ENCODE data around the gene PARP1.

DNA sequence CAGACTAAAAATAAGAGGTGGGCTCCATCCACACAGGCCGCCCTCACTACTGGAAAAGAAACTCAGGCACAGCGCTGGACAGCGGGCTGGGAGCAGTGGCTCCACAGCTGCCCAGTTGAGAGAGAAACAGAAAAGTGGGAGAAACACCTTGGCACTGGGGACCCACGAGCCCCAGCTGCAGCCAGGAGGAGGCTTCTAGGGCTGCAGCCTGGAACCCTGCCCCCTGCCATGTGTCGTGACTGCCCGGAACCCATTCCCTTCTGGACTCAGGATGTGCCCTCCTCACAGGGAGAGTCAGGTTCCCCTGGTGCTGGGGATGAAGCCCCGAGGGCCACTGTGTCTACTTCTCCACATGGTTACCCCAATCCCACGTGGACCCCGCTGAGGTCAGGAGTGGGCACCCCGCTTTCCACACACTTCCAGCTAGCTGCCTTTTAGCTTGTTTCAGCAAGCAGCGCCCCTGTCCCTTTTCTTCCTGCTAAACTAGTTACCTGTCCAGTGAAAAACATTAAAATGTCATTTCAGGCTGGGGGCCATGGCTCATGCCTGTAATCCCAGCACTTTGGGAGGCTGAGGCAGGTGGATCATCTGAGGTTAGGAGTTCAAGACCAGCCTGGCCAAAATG, 35.9 kb downstream of the PARP1 start:
- TF ChIP-seq GATA2 (IDR thresholded peaks at IDR 0.05; ENCODE audit: low read depth, low read length): no peak
- no peak for TF ChIP-seq GATA3 (IDR thresholded peaks at IDR 0.05; ENCODE audit: low read depth, low read length)

All from SH-SY5Y (cell line).